Fibroblast of skin of right quadriceps (primary cell): ENCODE data around the gene LSM2.
A peak's percentile ranks its signal among the peaks of the same experiment; 100 is the strongest.
"Not testable (repeated sequence)": the region's sequence is repeated elsewhere in the genome, so short reads cannot be mapped to it uniquely, and the experiment has no call there.

Source experiments
- DNase-seq: peaks from one replicate; pipeline ENCODE4 v3.0.0-alpha.2; 2013

LSM2 gene

DNA sequence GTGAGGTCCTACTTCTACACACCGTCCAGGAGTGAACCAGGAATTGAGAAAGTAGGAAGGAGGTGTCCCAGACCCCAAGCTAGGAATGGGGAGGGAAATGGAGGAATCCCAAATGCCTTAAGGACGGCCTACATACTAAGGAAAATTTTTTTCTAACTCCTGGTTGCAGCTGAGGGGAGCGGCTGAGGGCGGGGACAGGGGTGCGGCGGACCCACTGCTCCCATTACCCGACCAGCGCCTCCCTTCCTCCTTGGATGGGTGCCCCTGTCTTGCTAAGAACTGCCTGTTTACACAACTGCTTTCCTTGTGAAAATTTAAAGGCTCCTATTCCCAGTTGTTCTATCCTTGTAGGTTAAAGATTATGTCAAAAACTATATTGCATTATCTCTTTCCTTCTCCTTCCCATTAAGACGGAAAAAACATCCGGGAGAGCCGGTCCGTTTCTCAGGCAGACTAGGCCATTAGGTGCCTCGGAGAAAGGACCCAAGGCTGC lies 20.1 kb upstream of the LSM2 start:
- DNase-seq, result peak; percentile 88

DNA sequence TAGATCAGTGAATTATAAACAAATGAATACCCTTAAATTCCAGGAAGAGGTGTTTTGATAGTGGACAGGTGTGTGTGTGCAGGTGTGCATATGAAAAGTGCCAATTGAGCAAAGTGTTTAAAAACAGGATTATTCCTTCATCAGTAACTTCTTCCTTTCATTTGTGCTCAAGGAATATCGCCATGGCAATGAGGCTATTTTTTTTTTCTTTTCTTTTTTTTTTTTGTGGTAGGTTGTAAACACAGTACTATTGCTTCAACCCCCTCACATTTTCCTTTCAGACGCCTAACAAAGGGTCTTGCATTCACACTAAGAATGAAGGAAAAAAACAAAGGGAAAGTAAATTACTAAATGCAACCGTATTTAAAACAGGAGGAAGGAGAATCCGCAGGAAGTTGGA lies 18.8 kb upstream of the LSM2 start:
- no peak for DNase-seq

DNA sequence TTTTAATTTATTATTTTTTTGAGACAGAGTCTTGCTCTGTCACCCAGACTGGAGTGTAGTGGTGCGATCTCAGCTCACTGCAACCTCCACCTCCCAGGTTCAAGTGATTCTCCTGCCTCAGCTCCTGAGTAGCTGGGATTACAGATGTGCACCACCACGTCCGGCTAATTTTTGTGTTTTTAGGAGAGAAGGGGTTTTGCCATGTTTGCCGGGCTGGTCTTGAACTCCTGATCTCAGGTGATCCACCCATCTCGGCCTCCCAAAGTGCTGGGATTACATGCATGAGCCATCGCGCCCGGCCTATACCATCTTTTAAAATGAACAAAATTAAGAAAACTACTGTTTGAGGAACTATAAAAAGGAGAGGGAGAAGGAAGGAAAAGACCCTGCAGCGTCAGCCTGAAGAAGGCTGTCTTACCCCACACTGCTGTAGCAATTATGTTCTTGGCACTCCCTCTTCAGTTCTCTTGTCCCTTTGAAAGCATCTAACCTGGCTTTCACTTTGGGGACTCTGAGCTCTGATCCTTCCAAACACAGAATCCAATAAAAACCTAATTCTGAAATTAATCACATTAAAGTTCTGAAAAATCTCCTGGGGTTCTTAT lies 16.9 kb upstream of the LSM2 start:
- not testable (repeated sequence) for DNase-seq

DNA sequence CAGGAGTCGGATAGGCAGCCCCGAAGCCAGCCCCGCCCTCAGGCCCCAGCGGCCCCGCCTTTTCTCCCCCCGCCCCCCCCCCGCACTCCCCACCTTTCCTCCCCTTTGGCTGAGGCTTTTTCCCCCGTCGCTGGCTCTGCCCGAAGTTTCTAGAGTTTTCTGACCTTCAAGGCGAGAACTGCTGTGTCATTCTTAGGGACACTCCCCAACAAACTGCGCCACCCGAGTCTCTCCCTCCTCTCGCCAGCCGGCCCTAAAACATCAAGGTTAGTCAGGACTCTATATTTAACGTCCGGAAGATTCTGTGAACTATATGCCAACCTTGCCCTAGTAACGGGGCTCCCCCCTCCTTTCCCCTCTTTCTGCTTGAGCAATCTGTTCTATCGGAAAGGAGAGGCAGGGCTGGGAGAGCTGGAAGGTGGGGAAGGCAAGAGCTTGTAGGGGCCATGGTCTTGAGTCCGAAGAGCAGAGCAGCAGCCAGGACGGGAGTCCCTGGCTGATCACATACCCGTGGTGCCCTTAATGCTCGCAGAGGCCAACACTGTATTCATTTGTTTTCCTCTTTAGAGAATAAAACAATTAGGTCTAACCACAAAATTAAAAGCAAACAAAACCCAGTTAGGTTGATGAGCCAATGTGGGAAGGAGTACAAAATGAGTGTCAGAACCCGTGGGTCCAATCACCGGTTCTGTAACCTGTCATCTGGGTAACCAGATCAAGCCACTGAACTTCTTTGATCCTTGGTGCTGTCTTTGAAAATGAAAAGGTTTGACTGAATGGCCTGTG lies 15.5 kb upstream of the LSM2 start:
- DNase-seq, result peak; percentile 75

DNA sequence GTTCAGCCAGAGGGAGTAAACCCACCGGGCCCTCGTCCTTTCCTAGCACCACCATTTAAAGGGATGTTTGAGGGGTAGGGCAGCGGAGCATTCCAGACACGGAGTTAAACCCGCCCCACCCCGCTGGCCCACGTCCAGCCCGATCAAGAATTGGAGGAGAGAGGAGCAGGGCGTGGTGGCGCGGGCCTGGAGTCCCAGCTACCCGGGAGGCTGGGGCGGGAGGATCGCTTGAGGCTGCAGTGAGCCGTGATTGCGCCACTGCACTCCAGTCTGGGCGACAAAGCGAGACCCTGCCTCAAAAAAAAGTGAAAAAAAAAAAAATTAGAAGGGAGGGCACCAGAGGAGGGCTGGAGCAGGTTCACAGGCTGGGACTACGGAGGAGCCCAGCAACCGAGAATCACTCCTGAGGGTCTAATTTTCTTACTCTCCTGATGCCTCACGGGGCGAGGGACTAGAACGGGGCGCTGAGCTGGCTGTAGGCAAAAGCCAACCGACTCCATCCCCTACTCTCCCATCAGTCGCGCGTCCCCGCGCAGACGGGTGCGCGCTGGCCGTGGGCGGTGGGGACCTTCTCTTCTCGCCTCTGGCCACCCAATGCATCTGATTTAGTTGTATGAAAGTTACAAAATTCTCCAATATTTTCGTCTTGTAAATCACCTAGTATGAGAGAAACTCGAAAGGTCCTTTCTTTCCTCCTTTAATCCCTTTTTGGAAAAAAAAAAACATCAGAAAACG lies 14.7 kb upstream of the LSM2 start:
- DNase-seq, result peak; percentile 39

DNA sequence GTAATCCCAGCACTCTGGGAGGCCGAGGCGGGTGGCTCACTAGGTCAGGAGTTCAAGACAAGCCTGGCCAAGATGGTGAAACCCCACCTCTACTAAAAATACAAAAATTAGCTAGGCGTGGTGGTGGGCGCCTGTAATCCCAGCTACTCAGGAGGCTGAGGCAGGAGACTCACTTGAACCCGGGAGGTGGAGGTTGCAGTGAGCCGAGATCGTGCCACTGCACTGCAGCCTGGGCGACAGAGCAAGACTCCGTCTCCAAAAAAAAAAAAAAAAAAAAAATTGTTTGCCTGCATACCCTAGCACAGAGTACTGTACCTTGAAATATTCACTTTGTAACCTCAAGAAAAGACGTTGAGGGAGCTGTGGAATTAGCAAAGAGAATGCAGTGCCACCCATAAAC lies 13.6 kb upstream of the LSM2 start:
- DNase-seq, result not testable (repeated sequence)

DNA sequence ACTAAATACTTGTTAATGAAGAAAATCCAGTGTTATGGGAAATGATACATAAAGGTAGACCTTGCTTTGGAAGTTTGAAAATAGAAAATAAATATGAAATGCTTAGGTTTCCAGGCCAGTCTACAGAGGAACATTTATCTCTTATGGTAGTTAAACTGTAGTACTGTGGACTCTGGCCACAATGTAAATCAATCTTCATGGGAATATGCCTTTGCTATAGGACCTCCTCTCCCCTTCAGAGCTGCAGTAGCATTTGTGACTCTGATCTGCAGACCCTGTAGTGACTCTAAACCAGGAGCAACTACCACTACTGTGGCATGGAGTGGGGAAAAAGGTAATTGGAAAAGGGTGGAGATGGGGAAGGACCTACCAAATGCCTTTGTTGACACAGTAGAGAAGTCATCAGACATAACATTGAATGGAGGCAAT lies 13.1 kb upstream of the LSM2 start:
- no peak for DNase-seq

DNA sequence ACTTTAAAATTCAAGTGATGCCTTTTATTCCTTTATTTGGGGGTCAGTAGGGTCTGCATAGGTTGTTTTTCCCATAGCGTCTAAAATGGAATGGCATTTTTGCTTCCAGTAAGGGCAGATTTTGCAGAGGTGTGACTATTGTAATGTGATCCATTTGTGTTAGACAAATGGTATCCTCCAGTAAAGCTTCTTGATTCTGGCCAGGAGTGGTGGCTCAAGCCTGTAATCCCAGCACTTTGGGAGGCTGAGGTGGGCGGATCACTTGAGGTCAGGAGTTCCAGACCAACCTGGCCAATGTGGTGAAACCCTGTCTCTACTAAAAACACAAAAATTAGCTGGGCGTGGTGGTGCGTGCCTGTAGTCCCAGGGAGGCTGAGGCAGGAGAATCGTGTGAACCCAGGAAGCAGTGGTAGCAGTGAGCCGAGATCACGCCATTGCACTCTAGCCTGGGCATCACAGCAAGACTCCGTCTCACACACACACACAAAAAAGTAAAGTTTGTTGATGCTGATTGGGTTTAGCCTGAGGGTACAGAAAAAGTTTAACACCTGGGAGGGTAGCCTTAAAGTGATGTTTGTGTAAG lies 11.3 kb upstream of the LSM2 start:
- DNase-seq, result not testable (repeated sequence)

DNA sequence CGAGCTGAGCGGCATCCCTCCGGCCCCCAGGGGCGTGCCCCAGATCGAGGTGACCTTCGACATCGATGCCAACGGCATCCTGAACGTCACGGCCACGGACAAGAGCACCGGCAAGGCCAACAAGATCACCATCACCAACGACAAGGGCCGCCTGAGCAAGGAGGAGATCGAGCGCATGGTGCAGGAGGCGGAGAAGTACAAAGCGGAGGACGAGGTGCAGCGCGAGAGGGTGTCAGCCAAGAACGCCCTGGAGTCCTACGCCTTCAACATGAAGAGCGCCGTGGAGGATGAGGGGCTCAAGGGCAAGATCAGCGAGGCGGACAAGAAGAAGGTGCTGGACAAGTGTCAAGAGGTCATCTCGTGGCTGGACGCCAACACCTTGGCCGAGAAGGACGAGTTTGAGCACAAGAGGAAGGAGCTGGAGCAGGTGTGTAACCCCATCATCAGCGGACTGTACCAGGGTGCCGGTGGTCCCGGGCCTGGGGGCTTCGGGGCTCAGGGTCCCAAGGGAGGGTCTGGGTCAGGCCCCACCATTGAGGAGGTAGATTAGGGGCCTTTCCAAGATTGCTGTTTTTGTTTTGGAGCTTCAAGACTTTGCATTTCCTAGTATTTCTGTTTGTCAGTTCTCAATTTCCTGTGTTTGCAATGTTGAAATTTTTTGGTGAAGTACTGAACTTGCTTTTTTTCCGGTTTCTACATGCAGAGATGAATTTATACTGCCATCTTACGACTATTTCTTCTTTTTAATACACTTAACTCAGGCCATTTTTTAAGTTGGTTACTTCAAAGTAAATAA lies 10.6 kb upstream of the LSM2 start:
- DNase-seq, result not testable (repeated sequence)

DNA sequence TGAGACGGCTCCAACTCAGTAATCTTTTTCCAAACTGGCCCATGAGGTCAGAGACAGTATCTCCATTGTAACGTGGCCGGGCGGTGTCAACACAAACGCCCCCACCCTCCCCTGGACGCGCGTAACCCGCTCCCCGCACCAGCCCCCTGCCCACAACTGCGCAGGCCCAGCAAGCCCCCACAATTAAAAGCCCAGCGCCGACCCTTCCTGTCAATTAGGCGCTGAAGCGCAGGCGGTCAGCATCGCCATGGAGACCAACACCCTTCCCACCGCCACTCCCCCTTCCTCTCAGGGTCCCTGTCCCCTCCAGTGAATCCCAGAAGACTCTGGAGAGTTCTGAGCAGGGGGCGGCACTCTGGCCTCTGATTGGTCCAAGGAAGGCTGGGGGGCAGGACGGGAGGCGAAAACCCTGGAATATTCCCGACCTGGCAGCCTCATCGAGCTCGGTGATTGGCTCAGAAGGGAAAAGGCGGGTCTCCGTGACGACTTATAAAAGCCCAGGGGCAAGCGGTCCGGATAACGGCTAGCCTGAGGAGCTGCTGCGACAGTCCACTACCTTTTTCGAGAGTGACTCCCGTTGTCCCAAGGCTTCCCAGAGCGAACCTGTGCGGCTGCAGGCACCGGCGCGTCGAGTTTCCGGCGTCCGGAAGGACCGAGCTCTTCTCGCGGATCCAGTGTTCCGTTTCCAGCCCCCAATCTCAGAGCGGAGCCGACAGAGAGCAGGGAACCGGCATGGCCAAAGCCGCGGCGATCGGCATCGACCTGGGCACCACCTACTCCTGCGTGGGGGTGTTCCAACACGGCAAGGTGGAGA lies 8.5 kb upstream of the LSM2 start, which contains the start of the genes HSPA1A and HSPA1L:
TSS of gene HSPA1A (plus strand) at position 519 of the 814 bp plus-strand sequence. CDS start at position 733, 214 bp downstream.
TSS of gene HSPA1L (minus strand) at position 259 of the 814 bp plus-strand sequence. CDS start 3,311 bp downstream, outside the sequence.
- peak; percentile 98 for DNase-seq

DNA sequence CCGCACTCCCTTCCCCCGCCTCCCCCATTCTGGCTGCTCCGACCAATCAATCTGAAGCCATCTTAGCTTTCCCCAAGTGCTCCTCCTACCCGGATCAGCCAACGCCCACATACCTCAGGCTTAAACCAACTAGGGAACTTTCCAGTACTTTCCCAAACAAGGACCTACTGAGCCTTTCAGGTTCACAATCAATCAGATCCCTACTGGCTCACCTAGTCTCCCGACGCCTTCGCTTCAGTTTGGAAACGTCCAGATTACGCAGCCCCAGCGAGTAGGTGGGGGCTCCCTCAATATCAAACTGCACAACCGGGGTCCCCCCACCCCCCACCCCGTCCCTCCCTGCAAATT lies 7.9 kb upstream of the LSM2 start:
- peak; percentile 99 for DNase-seq

DNA sequence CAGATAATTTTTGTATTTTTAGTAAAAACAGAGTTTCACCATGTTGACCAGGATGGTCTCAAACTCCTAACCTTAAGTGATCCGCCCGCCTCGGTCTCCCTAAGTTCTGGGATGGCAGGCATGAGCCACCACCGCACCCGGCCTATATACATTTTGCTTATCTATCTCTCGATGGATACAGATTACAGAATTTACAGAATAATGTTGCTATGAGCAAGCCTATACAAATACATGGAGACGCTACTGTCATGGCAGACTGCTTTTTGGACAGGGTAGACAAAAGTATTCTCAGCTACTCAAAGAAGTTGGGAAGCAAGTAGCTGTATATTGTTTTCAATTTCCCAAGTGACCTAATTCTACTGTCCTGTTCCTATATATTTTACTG lies 6.7 kb upstream of the LSM2 start:
- no peak for DNase-seq

DNA sequence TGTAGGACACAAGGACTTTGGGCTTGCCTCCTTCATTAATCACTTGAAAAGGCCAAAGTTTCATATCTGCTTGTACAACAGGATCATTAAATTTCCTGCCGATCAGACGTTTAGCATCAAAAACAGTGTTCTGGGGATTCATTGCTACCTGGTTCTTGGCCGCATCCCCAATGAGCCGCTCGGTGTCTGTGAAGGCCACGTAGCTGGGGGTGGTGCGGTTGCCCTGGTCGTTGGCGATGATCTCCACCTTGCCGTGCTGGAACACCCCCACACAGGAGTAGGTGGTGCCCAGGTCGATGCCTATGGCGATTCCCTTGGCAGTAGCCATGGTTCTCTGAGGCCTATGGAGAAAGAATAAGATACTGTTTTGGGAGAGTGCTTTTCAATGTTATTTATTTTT lies 4.9 kb upstream of the LSM2 start:
- no peak for DNase-seq

DNA sequence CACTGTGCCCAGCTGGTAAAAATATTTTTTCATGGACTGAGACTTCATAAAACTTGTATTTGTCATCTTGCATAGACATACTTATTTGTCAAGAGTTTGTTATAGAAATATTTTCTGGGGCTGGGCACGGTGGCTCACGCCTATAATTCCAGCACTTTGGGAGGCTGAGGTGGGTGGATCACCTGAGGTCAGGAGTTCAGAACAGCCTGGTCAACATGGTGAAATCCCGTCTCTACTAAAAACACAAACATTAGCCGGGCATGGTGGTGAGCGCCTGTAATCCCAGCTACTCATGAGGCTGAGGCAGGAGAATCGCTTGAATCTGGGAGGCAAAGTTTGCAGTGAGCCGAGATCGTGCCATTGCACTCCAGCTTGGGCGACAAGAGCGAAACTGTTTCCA lies 1.8 kb upstream of the LSM2 start:
- DNase-seq, result not testable (repeated sequence)

DNA sequence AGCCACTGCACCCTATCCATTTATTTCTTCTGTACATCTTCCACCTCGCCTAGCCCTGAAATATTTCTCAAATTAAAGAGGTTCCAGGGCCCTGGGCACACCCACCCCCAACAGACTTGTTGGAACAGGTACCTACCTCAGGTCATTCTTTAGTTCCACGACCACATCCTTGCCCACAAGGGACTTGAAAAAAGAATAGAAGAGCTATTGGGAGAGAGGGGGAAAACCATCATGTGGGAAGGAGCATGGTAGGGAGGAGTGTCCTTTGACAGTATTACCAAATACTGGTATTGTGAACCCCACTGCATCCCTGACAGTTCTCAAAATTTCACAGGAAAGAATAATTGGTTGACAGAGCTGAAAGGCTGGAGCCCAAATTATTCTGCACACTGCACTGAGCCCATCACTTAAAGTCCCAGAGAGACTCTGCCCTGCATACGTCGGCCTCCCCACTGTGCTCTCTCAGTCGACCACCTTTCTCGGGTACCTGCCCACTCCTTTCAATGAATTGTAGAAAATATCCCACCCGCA lies 762 bp downstream of the LSM2 start:
- no peak for DNase-seq

DNA sequence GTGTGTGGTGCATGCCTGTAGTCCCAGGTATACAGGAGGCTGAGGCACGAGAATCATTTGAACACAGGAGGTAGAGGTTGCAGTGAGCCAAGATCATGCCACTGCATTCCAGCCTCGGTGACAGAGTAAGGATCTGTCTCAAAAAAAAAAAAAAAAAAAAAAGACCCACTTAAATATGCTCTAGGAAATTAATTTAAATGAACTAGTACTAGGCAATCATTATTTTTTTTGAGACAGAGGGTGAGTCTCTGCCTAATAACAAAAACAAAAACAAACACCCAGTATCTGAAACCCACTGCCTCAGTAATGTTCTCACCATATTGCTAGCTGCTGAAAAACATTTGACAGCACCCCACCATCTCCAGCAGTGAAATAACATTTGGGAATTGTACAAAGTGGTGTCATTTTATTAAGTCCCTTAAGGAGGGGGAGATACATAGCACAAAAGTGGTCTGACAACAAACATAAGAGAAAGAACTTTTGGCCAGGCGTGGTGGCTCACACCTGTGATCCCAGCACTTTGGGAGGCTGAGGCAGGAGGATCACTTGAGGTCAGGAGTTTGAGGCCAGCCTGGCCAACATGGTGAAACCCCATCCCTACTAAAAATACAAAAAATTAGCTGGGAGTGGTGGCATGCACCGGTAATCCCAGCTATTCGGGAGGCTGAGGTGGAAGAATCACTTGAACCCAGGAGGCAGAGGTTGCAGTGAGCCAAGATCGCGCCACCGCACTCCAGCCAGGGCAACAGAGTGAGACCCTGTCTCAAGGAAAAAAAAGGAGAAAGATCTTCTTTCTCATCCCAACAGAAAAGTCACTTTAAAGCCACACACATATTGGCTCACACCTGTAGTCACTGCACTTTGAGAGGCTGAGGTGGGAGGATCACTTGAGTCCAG lies 5.5 kb downstream of the LSM2 start:
- not testable (repeated sequence) for DNase-seq

DNA sequence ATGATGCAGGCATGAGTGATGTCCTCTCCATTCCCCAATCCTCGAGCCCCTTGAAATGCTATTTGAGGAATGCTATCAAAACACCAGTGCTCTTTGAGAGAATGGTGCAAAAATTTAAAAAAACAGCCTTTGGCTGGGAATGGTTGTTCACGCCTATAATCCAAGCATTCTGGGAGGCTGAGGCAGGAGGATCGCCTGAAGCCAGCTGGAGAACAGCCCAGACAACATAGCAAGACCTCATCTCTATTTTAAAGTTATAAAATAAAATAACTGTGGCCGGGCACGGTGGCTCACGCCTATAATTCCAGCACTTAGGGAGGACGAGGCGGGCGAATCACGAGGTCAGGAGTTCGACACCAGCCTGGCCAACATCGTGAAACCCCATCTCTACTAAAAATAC lies 7.0 kb downstream of the LSM2 start:
- DNase-seq, result no peak

DNA sequence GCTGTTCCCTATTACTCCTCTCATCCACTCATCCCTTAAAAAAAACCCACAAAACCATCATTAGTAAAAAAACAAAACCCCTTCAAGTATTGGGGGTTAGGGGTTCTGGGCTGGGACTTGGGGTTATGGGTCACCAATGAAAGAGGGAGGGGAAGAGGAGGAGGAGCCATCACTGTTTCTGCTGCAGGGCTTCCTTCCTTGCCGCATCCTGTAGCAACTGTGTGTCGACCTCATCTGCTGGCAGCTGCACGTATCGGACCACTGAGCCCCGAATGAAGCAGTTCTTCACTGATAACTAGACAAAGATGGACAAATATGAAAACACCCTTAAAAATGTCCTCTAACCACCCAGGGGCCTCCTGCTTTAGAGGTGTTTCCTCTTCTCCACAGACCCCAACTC lies 9.2 kb downstream of the LSM2 start:
- no peak for DNase-seq

DNA sequence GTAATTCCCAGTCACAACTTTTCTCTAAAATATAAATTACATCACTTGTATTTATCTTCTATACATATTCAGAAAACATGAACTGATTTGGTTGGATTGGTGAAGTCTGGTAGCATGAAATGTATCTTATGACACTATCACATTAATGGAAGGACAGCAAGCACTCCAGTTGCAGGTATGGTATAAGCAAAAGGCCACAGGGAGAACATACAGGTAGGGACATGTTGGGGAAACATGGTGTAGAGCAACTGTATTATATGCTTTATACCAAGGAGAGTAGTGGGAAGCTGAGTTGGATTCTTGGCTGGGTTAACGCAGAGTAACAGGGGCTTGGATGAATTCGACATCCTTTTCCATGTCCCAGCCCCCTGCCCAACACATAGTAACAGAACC lies 9.8 kb downstream of the LSM2 start:
- DNase-seq, result no peak
